Upper lobe of left lung (tissue), 4 donors: ENCODE data around the gene ST8SIA5.

Source experiments
- EP300 ChIP-seq, 4 donors: sonication (generic); formaldehyde crosslinking; IDR thresholded peaks; one replicate each; pipeline ENCODE4 v1.5.1; 2017; ENCODE audit warnings: antibody characterized with exemption in 4 of 4, control low read depth in 2 of 4
- POLR2A ChIP-seq, 4 donors: fragments of 450-650 bp; IDR thresholded peaks; one replicate each; pipeline ENCODE4 v1.5.1; 2016 to 2017; ENCODE audit warnings: antibody characterized with exemption in 4 of 4, mild to moderate bottlenecking in 2 of 4
- TF ChIP-seq, protein P1 (sequence below), 6 experiments: fragments of 450-650 bp in 4 of 6; fragments of 200-600 bp in 2 of 6; sonication (generic) in 2 of 6; IDR thresholded peaks; one replicate each; pipeline ENCODE4 v1.5.1; 2016 to 2019; ENCODE audit warnings: antibody characterized with exemption in 6 of 6

DNA sequence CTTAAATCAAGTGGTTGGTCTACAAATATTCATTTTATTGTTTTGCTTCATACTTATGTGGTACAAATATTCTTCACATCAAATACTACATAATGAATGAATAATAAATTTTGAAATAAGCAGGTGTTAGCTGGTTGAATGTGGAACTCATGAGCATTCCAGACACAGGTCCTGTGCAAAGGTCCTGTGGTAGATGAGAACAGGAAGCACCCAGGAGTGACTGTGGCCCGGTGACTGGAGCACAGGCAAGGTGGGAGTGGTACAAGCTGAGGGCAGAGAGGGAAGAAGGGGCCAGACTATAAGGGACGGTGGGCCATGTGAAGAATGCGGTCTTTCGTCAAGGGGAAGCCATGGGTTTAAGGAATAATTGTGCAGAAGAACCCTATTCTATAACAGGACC is 73.6 kb downstream of the ST8SIA5 start:
- TF ChIP-seq, protein P1, sequence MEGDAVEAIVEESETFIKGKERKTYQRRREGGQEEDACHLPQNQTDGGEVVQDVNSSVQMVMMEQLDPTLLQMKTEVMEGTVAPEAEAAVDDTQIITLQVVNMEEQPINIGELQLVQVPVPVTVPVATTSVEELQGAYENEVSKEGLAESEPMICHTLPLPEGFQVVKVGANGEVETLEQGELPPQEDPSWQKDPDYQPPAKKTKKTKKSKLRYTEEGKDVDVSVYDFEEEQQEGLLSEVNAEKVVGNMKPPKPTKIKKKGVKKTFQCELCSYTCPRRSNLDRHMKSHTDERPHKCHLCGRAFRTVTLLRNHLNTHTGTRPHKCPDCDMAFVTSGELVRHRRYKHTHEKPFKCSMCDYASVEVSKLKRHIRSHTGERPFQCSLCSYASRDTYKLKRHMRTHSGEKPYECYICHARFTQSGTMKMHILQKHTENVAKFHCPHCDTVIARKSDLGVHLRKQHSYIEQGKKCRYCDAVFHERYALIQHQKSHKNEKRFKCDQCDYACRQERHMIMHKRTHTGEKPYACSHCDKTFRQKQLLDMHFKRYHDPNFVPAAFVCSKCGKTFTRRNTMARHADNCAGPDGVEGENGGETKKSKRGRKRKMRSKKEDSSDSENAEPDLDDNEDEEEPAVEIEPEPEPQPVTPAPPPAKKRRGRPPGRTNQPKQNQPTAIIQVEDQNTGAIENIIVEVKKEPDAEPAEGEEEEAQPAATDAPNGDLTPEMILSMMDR (IDR thresholded peaks at IDR 0.05) = no peak
- no peak for TF ChIP-seq EP300 (IDR thresholded peaks at IDR 0.05)
- TF ChIP-seq POLR2A (IDR thresholded peaks at IDR 0.05) = no peak
